ENCODE data around the gene CABP1.

The CABP1 gene

GRCh38 chr12:120700886-120701285 is 60.5 kb downstream of the CABP1 start:
- TF ChIP-seq, protein P1, sequence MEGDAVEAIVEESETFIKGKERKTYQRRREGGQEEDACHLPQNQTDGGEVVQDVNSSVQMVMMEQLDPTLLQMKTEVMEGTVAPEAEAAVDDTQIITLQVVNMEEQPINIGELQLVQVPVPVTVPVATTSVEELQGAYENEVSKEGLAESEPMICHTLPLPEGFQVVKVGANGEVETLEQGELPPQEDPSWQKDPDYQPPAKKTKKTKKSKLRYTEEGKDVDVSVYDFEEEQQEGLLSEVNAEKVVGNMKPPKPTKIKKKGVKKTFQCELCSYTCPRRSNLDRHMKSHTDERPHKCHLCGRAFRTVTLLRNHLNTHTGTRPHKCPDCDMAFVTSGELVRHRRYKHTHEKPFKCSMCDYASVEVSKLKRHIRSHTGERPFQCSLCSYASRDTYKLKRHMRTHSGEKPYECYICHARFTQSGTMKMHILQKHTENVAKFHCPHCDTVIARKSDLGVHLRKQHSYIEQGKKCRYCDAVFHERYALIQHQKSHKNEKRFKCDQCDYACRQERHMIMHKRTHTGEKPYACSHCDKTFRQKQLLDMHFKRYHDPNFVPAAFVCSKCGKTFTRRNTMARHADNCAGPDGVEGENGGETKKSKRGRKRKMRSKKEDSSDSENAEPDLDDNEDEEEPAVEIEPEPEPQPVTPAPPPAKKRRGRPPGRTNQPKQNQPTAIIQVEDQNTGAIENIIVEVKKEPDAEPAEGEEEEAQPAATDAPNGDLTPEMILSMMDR (IDR thresholded peaks at IDR 0.05; ENCODE audit: borderline replicate concordance, insufficient read depth, low read depth, low read length), result no peak
- no peak overlapping the region for H3K4me3 ChIP-seq (ENCODE audit: low read depth, low read length)

DNA sequence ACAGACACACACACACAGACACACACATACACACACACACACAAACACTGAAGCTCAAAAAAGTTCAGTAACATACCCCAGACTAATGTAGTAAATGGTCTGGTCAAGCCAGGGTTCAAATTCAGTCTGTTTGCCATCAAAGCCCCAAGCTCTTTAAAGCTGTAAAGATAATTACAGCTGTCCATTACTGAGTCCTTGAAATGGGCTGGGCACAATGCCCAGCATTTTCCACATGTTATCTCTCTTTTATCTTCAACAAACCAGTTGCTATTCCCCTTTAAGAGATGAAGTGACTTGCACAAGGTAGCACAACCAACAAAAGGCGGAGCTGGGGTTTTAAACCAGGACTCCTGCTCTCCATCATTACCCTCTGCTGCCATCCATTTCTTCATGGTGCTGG is 62.2 kb downstream of the CABP1 start:
- no peak overlapping the region for H3K4me3 ChIP-seq (ENCODE audit: low read depth, low read length)
- TF ChIP-seq, protein P1 (IDR thresholded peaks at IDR 0.05; ENCODE audit: borderline replicate concordance, insufficient read depth, low read depth, low read length), result no peak

DNA sequence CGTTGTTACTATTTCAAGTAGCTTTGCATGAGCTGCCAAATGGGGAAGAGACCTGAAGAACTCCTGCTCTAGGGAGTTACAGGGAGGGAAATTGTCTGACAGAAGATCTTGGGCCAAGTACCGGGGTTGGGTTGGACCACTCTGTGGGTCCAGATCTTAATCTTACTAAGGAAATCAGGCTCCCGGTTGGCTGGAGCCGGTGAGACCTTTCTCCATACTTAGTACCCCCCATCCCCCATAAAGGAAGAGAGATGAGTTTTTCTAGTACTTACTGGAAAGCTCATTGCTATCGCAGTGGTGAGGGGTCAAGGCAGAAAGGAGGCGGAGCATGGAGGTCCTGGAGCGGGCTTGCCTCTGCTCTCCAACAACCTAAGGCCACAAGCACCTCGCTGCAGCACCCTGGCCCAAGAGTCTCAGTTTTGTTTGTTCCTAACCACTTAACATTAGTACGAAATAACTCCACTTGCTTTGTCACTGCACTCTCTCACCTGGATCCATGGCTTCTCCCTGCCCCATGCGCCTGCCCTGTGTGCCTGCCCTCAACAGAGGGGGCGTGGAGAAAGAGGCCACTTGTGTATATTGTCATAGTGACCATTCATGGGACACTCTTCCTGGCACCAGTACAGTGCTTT is 63.0 kb downstream of the CABP1 start:
- TF ChIP-seq, protein P1 (IDR thresholded peaks at IDR 0.05; ENCODE audit: borderline replicate concordance, insufficient read depth, low read depth, low read length), result no peak
- H3K4me3 ChIP-seq (ENCODE audit: low read depth, low read length), result no peak overlapping the region

GRCh38 chr12:120705618-120706017 is 65.2 kb downstream of the CABP1 start:
- TF ChIP-seq, protein P1 (IDR thresholded peaks at IDR 0.05; ENCODE audit: borderline replicate concordance, insufficient read depth, low read depth, low read length), result no peak
- H3K4me3 ChIP-seq (ENCODE audit: low read depth, low read length), result no peak overlapping the region

GRCh38 chr12:120706029-120706428 is 65.6 kb downstream of the CABP1 start:
- TF ChIP-seq, protein P1 (IDR thresholded peaks at IDR 0.05; ENCODE audit: borderline replicate concordance, insufficient read depth, low read depth, low read length), result no peak
- no peak overlapping the region for H3K4me3 ChIP-seq (ENCODE audit: low read depth, low read length)

GRCh38 chr12:120708651-120709050 is 68.2 kb downstream of the CABP1 start:
- H3K4me3 ChIP-seq (ENCODE audit: low read depth, low read length), result no peak overlapping the region
- TF ChIP-seq, protein P1 (IDR thresholded peaks at IDR 0.05; ENCODE audit: borderline replicate concordance, insufficient read depth, low read depth, low read length), result no peak

DNA sequence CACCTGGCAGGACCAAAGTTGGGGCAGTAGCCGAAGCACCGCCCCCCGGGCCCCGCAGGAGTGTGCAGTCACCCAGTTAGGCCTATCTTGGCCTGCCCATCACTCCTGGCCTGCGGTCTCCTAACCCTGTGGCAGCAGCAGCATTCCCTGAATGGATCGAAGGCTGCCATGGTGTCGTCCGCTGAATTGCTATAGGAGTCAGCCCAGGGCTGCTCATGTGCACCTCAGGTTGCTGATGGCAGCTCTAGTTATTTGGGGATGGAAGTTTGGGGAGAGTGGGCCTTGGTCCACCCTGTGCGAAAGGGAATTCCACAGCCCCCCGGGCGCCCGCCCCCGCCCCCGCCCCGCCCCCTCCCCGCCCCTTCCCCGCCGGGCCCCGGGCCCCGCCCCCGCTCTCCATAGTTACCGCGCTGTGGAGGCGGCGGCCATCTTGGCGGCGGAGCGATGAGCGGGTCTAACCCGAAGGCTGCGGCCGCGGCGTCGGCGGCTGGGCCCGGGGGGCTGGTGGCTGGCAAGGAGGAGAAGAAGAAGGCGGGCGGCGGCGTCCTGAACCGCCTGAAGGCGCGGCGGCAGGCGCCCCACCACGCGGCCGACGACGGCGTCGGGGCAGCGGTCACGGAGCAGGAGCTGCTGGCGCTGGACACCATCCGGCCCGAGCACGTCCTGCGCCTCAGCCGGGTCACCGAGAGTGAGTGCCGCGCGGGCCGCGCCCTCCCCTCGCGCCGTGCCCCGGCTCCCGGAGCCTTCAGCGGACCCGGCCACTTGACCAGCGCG is 69.8 kb downstream of the CABP1 start, which contains the start of gene UNC119B:
UNC119B (plus strand) TSS at position 428 of the 774 bp plus-strand sequence; CDS start at position 445, 17 bp downstream.
- H3K4me3 ChIP-seq (ENCODE audit: low read depth, low read length), result peak within 1 kb of the TSS; percentile 69
- TF ChIP-seq, protein P1 (IDR thresholded peaks at IDR 0.05; ENCODE audit: borderline replicate concordance, insufficient read depth, low read depth, low read length), result no peak

Measured in GM12875 (cell line).